Duodenal mucosa (tissue), 2 donors: Measurements from ENCODE around the gene MFSD1.

Experiments
- H3K27ac ChIP-seq: one replicate; pipeline ENCODE4 v1.7.0; 2013; ENCODE audit warnings: low read depth, low read length
- H3K27me3 ChIP-seq, 2 donors: one replicate each; pipeline ENCODE4 v1.7.0; 2013; ENCODE audit warnings: low read length in 2 of 2, control low read depth in 1 of 2; ENCODE audit not compliant: insufficient read depth in 2 of 2, control insufficient read depth in 1 of 2
- H3K36me3 ChIP-seq, 2 donors: one replicate each; pipeline ENCODE4 v1.7.0; 2013; ENCODE audit warnings: low read length in 2 of 2, control low read depth in 1 of 2; ENCODE audit not compliant: insufficient read depth in 2 of 2, control insufficient read depth in 1 of 2
- H3K4me1 ChIP-seq, 2 donors: one replicate each; pipeline ENCODE4 v1.7.0; 2013; ENCODE audit warnings: low read length in 2 of 2, control low read depth in 1 of 2; ENCODE audit not compliant: insufficient read depth in 2 of 2, control insufficient read depth in 1 of 2
- H3K4me3 ChIP-seq, 2 donors: one replicate each; pipeline ENCODE4 v1.7.0; 2013; ENCODE audit warnings: low read length in 2 of 2, low read depth in 1 of 2
- H3K9ac ChIP-seq, 2 donors: one replicate each; pipeline ENCODE4 v1.7.0; 2013; ENCODE audit warnings: low read length in 2 of 2, low read depth in 1 of 2
- H3K9me3 ChIP-seq, 2 donors: one replicate each; pipeline ENCODE4 v1.7.0; 2013; ENCODE audit warnings: low read length in 2 of 2, control low read depth in 1 of 2; ENCODE audit not compliant: control insufficient read depth in 1 of 2

MFSD1 gene

DNA sequence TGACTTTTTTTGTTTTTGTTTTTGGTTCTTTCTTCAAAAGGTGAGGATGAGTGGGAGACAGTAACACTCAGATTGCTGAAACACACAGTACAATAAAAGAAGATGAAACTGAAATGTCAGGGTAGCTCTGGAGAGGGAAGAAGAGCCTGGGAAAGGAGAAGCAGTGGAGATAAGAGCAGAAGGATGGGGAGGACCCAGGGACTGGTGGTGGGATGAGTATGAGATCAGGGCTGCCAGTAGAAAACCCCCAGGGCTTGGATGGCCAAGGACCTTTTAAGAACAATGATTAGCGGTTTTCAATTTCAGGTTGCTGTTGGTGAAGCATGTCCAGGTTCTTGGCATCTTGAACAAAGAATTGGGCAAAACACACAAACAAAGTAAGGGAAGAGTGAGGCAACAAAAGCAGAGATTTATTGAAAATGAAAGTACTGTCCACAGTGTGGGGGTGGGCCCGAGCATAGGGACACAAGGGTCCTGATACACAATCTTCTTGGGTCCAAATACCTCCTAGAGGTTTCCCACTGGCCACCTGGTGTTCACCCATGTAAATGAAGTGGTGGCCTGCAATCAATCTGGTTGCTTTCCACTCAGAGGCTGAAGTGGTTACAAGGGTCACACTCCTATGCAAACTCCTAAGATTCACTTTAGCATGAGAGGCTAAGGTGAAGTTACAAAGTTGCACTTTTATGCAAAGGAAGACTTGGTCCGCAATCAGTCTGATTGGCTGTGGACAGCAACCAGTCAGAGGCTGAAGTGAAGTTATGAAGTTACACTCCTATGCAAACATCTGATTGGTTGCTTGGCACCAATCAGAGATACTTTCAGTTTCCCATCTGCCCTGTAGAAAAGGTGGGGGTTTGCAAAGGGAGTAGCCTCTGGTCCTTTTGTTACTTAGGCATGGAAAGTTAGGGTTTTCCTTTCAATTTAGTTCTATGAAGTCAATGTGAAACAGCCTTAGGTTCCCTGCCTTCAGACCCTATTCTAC is 26.1 kb upstream of the MFSD1 start:
- Histone ChIP-seq H3K4me3 (no peak overlapping the region), H3K27ac (no peak overlapping the region), H3K27me3 (no peaks in the 10 kb centered on the region), H3K4me1 (no peaks in the 10 kb centered on the region), H3K9me3 (peaks cover 0 to 2% of the 10 kb centered on the region in 2 donors), H3K36me3 (no peaks in the 10 kb centered on the region), H3K9ac (no peak overlapping the region)

- H3K9ac ChIP-seq = no peak overlapping the region
- H3K9me3 ChIP-seq = peaks cover 0 to 2% of the 10 kb centered on the region in 2 donors
- no peak overlapping the region for H3K4me3 ChIP-seq
- H3K4me1 ChIP-seq = no peaks in the 10 kb centered on the region
- no peaks in the 10 kb centered on the region for H3K27me3 ChIP-seq
- H3K27ac ChIP-seq = no peak overlapping the region
- H3K36me3 ChIP-seq = no peaks in the 10 kb centered on the region
These were observed 25.3 kb upstream of the MFSD1 start for GRCh38 chr3:158776531-158776930.

- Histone ChIP-seq H3K36me3 (no peaks in the 10 kb centered on the region), H3K4me1 (no peaks in the 10 kb centered on the region), H3K4me3 (no peak overlapping the region), H3K27me3 (no peaks in the 10 kb centered on the region), H3K9me3 (peaks cover 0 to 2% of the 10 kb centered on the region in 2 donors), H3K27ac (no peak overlapping the region), H3K9ac (no peak overlapping the region)
These were observed 24.5 kb upstream of the MFSD1 start for GRCh38 chr3:158777161-158777873.

DNA sequence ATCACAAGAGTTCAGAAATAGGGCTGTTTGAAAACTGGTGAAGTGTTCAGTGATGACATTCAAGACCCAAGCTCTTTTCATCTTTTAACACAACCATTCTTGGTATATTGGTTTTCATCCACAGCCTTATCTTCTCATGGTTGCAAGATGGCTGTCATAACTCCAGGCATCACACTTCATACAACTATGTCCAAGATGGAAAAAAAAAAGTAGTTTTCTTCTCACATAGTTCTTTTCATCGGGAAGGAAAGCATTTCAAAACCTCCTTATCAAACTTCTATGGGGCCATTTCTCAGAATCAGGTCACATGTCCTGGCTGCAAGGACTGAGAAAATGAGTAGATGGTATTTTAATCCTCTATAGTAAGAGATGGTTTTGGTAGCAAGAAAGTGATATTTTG is 21.1 kb upstream of the MFSD1 start:
- Histone ChIP-seq H3K4me1 (no peaks in the 10 kb centered on the region), H3K27ac (no peak overlapping the region), H3K27me3 (no peaks in the 10 kb centered on the region), H3K36me3 (no peaks in the 10 kb centered on the region), H3K9ac (no peak overlapping the region), H3K9me3 (peaks cover 0 to 2% of the 10 kb centered on the region in 2 donors), H3K4me3 (no peak overlapping the region)

GRCh38 chr3:158781191-158781590 is 20.7 kb upstream of the MFSD1 start:
- Histone ChIP-seq H3K27me3 (no peaks in the 10 kb centered on the region), H3K9me3 (no peaks in the 10 kb centered on the region), H3K27ac (no peak overlapping the region), H3K4me3 (no peak overlapping the region), H3K36me3 (no peaks in the 10 kb centered on the region), H3K9ac (no peak overlapping the region), H3K4me1 (no peaks in the 10 kb centered on the region)

GRCh38 chr3:158781849-158782248 is 20.0 kb upstream of the MFSD1 start:
- H3K4me3 ChIP-seq = no peak overlapping the region
- no peak overlapping the region for H3K27ac ChIP-seq
- no peak overlapping the region for H3K9ac ChIP-seq
- H3K36me3 ChIP-seq = no peaks in the 10 kb centered on the region
- no peaks in the 10 kb centered on the region for H3K27me3 ChIP-seq
- no peaks in the 10 kb centered on the region for H3K4me1 ChIP-seq
- no peaks in the 10 kb centered on the region for H3K9me3 ChIP-seq

DNA sequence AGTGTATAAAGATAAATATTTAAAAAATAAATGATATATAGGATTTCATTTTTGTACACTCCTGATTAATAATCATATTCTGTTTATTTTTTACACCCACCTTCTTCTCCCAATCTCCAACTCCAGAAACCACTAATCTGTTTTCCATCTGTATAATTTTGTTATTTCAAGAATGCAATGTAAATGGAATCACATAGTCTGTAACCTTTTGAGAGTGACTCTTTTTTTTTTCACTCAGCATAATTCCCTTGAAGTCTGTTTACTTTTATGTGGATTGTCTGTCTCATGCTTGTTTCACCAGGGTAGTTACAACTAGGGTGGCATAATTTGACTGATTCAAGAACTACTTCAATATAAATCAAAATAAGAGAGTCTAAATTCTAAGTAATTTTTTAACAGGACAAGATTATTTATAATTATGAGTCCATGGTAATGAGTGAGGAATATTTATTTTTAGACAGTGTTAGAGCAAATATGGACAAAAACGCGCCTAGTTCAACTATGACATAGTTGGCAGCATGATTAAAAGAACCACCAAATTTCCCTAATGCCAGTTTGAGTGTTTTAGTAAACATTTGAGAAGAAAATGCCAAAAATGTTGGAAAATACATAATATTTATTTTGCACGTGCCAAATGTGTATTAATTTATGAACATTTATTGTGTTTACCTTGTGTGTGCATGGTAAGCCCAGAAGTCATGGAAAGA is 19.4 kb upstream of the MFSD1 start:
- no peaks in the 10 kb centered on the region for H3K4me1 ChIP-seq
- H3K4me3 ChIP-seq = no peak overlapping the region
- H3K36me3 ChIP-seq = no peaks in the 10 kb centered on the region
- no peak overlapping the region for H3K9ac ChIP-seq
- no peaks in the 10 kb centered on the region for H3K9me3 ChIP-seq
- no peaks in the 10 kb centered on the region for H3K27me3 ChIP-seq
- H3K27ac ChIP-seq = no peak overlapping the region

DNA sequence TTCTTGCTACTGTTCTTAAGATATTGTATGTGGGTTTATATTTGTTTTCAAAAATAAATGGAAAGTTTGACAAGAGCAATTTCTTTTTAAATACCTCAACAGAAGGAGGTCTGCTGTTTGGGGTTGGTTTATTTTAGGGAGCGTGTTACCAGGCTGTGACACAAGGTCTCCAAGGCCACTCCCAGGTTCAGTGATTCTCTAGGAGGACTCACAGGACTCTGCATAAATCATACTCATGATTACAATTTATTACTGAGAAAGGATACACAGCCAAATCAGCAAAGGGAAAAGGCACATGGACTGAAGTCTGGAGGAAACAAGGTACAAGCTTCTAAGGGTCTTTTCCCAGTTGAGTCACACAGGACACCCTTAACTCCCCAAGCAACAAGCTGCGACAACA is 18.8 kb upstream of the MFSD1 start:
- H3K27me3 ChIP-seq = no peaks in the 10 kb centered on the region
- H3K4me3 ChIP-seq = no peak overlapping the region
- H3K27ac ChIP-seq = no peak overlapping the region
- H3K36me3 ChIP-seq = no peaks in the 10 kb centered on the region
- no peaks in the 10 kb centered on the region for H3K4me1 ChIP-seq
- H3K9me3 ChIP-seq = no peaks in the 10 kb centered on the region
- H3K9ac ChIP-seq = no peak overlapping the region

- no peak overlapping the region for H3K4me3 ChIP-seq
These were observed 15.9 kb upstream of the MFSD1 start for GRCh38 chr3:158785972-158786371.

DNA sequence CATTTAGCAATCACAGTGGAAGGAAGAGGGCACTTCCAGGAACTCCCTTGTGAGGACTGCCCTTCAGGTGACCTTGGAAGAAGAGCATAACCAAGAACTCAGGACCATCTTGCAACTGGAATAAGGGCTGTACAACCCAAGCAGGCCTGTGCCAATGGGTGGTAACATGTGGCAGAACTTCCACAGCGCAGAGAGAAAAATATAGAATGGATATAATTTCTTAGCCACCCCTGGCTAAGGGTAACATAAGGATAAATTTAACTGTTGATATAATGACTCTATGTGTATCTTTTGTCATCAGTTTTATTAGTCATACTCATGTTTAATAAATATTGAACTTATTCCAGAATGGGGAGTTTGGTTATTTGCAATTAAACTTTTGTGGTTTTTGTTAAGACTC is 13.4 kb upstream of the MFSD1 start:
- H3K27ac ChIP-seq = no peak overlapping the region
- H3K36me3 ChIP-seq = no peaks in the 10 kb centered on the region
- H3K9me3 ChIP-seq = no peaks in the 10 kb centered on the region
- no peaks in the 10 kb centered on the region for H3K27me3 ChIP-seq
- no peak overlapping the region for H3K4me3 ChIP-seq
- H3K9ac ChIP-seq = no peak overlapping the region
- H3K4me1 ChIP-seq = peaks cover 0 to 5% of the 10 kb centered on the region in 2 donors

More at GRCh38 chr3:158785972-158786371, 15.9 kb upstream of the MFSD1 start:
- H3K9ac ChIP-seq = no peak overlapping the region
- H3K27me3 ChIP-seq = no peaks in the 10 kb centered on the region
- no peak overlapping the region for H3K27ac ChIP-seq
- H3K9me3 ChIP-seq = no peaks in the 10 kb centered on the region
- H3K36me3 ChIP-seq = no peaks in the 10 kb centered on the region
- H3K4me1 ChIP-seq = peaks cover 0 to 3% of the 10 kb centered on the region in 2 donors
